ENCODE results near the gene TSNAX. TPM values are rescaled to one million over a fixed set of nuclear protein-coding genes. Genes with fewer than 3 reads are reported as not detected.

The TSNAX gene
- total and polyA plus RNA-seq, 8 donors: 10.2 to 63.4 (median 23.1) TPM

- Histone ChIP-seq H3K27ac (no peak overlapping the region), H3K4me1 (peaks cover 0 to 16% (median 3%) of the 10 kb centered on the region in 4 donors), H3K27me3 (no peaks in the 10 kb centered on the region), H3K36me3 (peaks cover 0 to 29% (median 22%) of the 10 kb centered on the region in 4 donors), H3K9me3 (no peaks in the 10 kb centered on the region), H3K4me3 (no peak overlapping the region)
- WGBS, 5 donors: 76 to 88% (median 85%) methylated on average over 4 of the region's 4 CpGs
- intact Hi-C loops (cut with DNase I; ENCODE audit: low total_unique reads): no loop called here
- no peak for DNase-seq
- TF ChIP-seq POLR2AphosphoS5 (IDR thresholded peaks at IDR 0.05) (no peak), POLR2A (IDR thresholded peaks at IDR 0.05) (no peak), EP300 (IDR thresholded peaks at IDR 0.05) (no peak), CTCF (IDR thresholded peaks at IDR 0.05) (no peak)
Measured at GRCh38 chr1:231549733-231550447, 21.4 kb downstream of the TSNAX start.

- peak in 1 of 2 donors; percentile 43 for DNase-seq
Measured at GRCh38 chr1:231550448-231550781, 21.9 kb downstream of the TSNAX start.

GRCh38 chr1:231553320-231553719 is 24.9 kb downstream of the TSNAX start:
- no peak overlapping the region for H3K27ac ChIP-seq
- H3K4me1 ChIP-seq: peaks cover 0 to 18% (median 4%) of the 10 kb centered on the region in 4 donors
- 45 to 55% (median 48%) methylated on average over 2 of the region's 2 CpGs for WGBS, 5 donors
- intact Hi-C loops (cut with DNase I; ENCODE audit: low total_unique reads): no loop called here
- no peaks in the 10 kb centered on the region for H3K9me3 ChIP-seq
- no peak overlapping the region for H3K4me3 ChIP-seq
- H3K36me3 ChIP-seq: peaks cover 0 to 22% (median 19%) of the 10 kb centered on the region in 4 donors
- no peaks in the 10 kb centered on the region for H3K27me3 ChIP-seq
- TF ChIP-seq CTCF (IDR thresholded peaks at IDR 0.05) (no peak), POLR2A (IDR thresholded peaks at IDR 0.05) (no peak), EP300 (IDR thresholded peaks at IDR 0.05) (no peak)
- no peak for DNase-seq

More at GRCh38 chr1:231550448-231550781, 21.9 kb downstream of the TSNAX start:
- intact Hi-C loops (cut with DNase I; ENCODE audit: low total_unique reads): no loop called here
- peaks cover 0 to 29% (median 22%) of the 10 kb centered on the region in 4 donors for H3K36me3 ChIP-seq
- peaks cover 0 to 16% (median 0%) of the 10 kb centered on the region in 4 donors for H3K4me1 ChIP-seq
- 43 to 56% (median 52%) methylated on average over 2 of the region's 2 CpGs for WGBS, 5 donors
- no peak overlapping the region for H3K4me3 ChIP-seq
- no peaks in the 10 kb centered on the region for H3K27me3 ChIP-seq
- H3K9me3 ChIP-seq: no peaks in the 10 kb centered on the region
- TF ChIP-seq EP300 (IDR thresholded peaks at IDR 0.05): no peak
- peak in 4 of 7 experiments; percentile 12 to 27 (median 22) for TF ChIP-seq CTCF (IDR thresholded peaks at IDR 0.05)
- no peak overlapping the region for H3K27ac ChIP-seq

GRCh38 chr1:231554969-231555368 is 26.5 kb downstream of the TSNAX start:
- 74 to 87% (median 84%) methylated on average over 2 of the region's 2 CpGs for whole genome bisulfite sequencing, 5 donors
- Histone ChIP-seq H3K4me3 (no peak overlapping the region), H3K36me3 (peaks cover 0 to 17% (median 14%) of the 10 kb centered on the region in 4 donors), H3K9me3 (no peaks in the 10 kb centered on the region), H3K27me3 (no peaks in the 10 kb centered on the region), H3K4me1 (peaks cover 0 to 10% (median 4%) of the 10 kb centered on the region in 4 donors), H3K27ac (no peak overlapping the region)
- TF ChIP-seq POLR2A (IDR thresholded peaks at IDR 0.05) (no peak), EP300 (IDR thresholded peaks at IDR 0.05) (no peak), POLR2AphosphoS5 (IDR thresholded peaks at IDR 0.05) (no peak), CTCF (IDR thresholded peaks at IDR 0.05) (no peak)
- no peak for DNase-seq
- intact Hi-C loops (cut with DNase I; ENCODE audit: low total_unique reads): no loop called here
